CD14-positive monocyte (primary cell): ENCODE measurements around the gene MPPED1. TPM values are rescaled to one million over a fixed set of nuclear protein-coding genes. Genes with fewer than 3 reads are reported as not detected.

Experiments
- DNase-seq, 3 donors: peaks; one replicate each; pipeline ENCODE4 v3.0.0-alpha.2; 2011 to 2022
- H2AFZ ChIP-seq: 2 replicates; pipeline ENCODE4 v1.6.0; 2012; ENCODE audit warnings: mild to moderate bottlenecking, low read depth, low read length, inconsistent platforms; ENCODE audit not compliant: insufficient read depth, poor library complexity, severe bottlenecking
- H3K27ac ChIP-seq, 2 donors: 1 replicate in 1 of 2; 2 replicates in 1 of 2; pipeline ENCODE4 v1.5.1; 2012 to 2013; ENCODE audit warnings: low read length in 2 of 2, control low read depth in 1 of 2, inconsistent platforms in 1 of 2, low read depth in 1 of 2, mild to moderate bottlenecking in 1 of 2
- H3K27me3 ChIP-seq, 2 donors: one replicate each; pipeline versions ENCODE4 v1.6.0 to v1.6.1; 2011 to 2013; ENCODE audit warnings: low read length in 2 of 2; ENCODE audit not compliant: control insufficient read depth in 2 of 2, insufficient read depth in 2 of 2
- H3K36me3 ChIP-seq, 2 donors: replicated peaks in 1 of 2; 1 replicate in 1 of 2; 2 replicates in 1 of 2; pipeline versions ENCODE4 v1.5.1 to v1.6.1; 2012 to 2013; ENCODE audit warnings: low read length in 2 of 2, control low read depth in 1 of 2, inconsistent platforms in 1 of 2, mild to moderate bottlenecking in 1 of 2; ENCODE audit not compliant: insufficient read depth in 2 of 2, control insufficient read depth in 1 of 2
- H3K4me1 ChIP-seq, 2 donors: 1 replicate in 1 of 2; 2 replicates in 1 of 2; pipeline versions ENCODE4 v1.5.1 to v1.6.1; 2012 to 2013; ENCODE audit warnings: low read length in 2 of 2, control low read depth in 1 of 2, inconsistent platforms in 1 of 2, mild to moderate bottlenecking in 1 of 2, moderate library complexity in 1 of 2; ENCODE audit not compliant: insufficient read depth in 2 of 2, control insufficient read depth in 1 of 2
- H3K4me2 ChIP-seq: replicated peaks from 2 replicates; pipeline ENCODE3; 2012; ENCODE audit warnings: low read length, moderate library complexity, mild to moderate bottlenecking; ENCODE audit not compliant: poor library complexity, severe bottlenecking; ENCODE audit errors: extremely low read depth
- H3K4me3 ChIP-seq, 3 experiments: fragments of 200-600 bp in 1 of 3; sonication (generic) in 1 of 3; replicated peaks in 1 of 3; 1 replicate in 2 of 3; 2 replicates in 1 of 3; pipeline ENCODE4 v1.5.1; 2011 to 2013; ENCODE audit warnings: low read length in 3 of 3, mild to moderate bottlenecking in 3 of 3, control low read depth in 2 of 3, low read depth in 2 of 3, inconsistent platforms in 1 of 3, moderate library complexity in 1 of 3
- H3K79me2 ChIP-seq: 2 replicates; pipeline ENCODE4 v1.6.0; 2012; ENCODE audit warnings: mild to moderate bottlenecking, control low read depth, inconsistent platforms, low read length, moderate library complexity; ENCODE audit not compliant: insufficient read depth
- H3K9ac ChIP-seq: 2 replicates; pipeline ENCODE4 v1.6.0; 2017; ENCODE audit warnings: low read length, mild to moderate bottlenecking; ENCODE audit not compliant: insufficient read depth, poor library complexity, severe bottlenecking
- H3K9me3 ChIP-seq, 2 donors: replicated peaks in 1 of 2; 1 replicate in 1 of 2; 2 replicates in 1 of 2; pipeline versions ENCODE4 v1.5.1 to v1.6.1; 2012 to 2013; ENCODE audit warnings: low read length in 2 of 2, control low read depth in 1 of 2; ENCODE audit not compliant: control insufficient read depth in 1 of 2, insufficient read depth in 1 of 2
- H4K20me1 ChIP-seq: 2 replicates; pipeline ENCODE4 v1.6.0; 2012; ENCODE audit warnings: mild to moderate bottlenecking, low read length, control low read depth, moderate library complexity; ENCODE audit not compliant: insufficient read depth
- H3K27ac Mint-ChIP-seq, 7 donors: one replicate each; pipeline ENCODE4 v1.8.0; 2020; ENCODE audit warnings: mild to moderate bottlenecking in 7 of 7, mixed read lengths in 7 of 7, moderate library complexity in 6 of 7, inconsistent platforms in 2 of 7
- H3K27me3 Mint-ChIP-seq, 3 donors: one replicate each; pipeline ENCODE4 v1.8.0; 2021 to 2022; ENCODE audit warnings: low read depth in 3 of 3, mild to moderate bottlenecking in 3 of 3, mixed read lengths in 3 of 3, moderate library complexity in 3 of 3, inconsistent platforms in 1 of 3
- H3K36me3 Mint-ChIP-seq, 2 donors: one replicate each; pipeline ENCODE4 v1.8.0; 2020; ENCODE audit warnings: mixed read lengths in 2 of 2, inconsistent platforms in 1 of 2, mild to moderate bottlenecking in 1 of 2
- H3K4me1 Mint-ChIP-seq: one replicate; pipeline ENCODE4 v1.8.0; 2020; ENCODE audit warnings: mild to moderate bottlenecking, mixed read lengths
- H3K4me3 Mint-ChIP-seq, 2 donors: one replicate each; pipeline ENCODE4 v1.8.0; 2020; ENCODE audit warnings: mild to moderate bottlenecking in 2 of 2, mixed read lengths in 2 of 2, moderate library complexity in 1 of 2
- H3K9me3 Mint-ChIP-seq, 7 donors: one replicate each; pipeline ENCODE4 v1.8.0; 2020 to 2022; ENCODE audit warnings: mixed read lengths in 7 of 7, mild to moderate bottlenecking in 6 of 7, moderate library complexity in 6 of 7, inconsistent platforms in 2 of 7
- WGBS: methylation state at CpG from one replicate; pipeline ENCODE4 v1.1.5; 2013; ENCODE audit warnings: missing lambda C conversion rate; ENCODE audit not compliant: insufficient coverage; 5-methylcytosine and 5-hydroxymethylcytosine counted together
- intact Hi-C, 2 donors: fragments of 100-400 bp; cut with micrococcal nuclease; formaldehyde crosslinking; loops; one replicate each; pipeline versions ENCODE4 v1.15.0 to v1.15.1; 2023
- polyA plus RNA-seq, 3 donors: library from polyadenylated mRNA; depleted of rRNA in 1 of 3; unstranded in 2 of 3; stranded (reverse) in 1 of 3; fragments of 300-500 nt in 2 of 3; fragments of >200 nt in 1 of 3; fragmentation: Illumina TruSeq in 2 of 3; gene quantifications; 1 replicate in 2 of 3; 2 replicates in 1 of 3; pipeline ENCODE4 v1.2.3, GENCODE V29; 2012 to 2021
- TF ChIP-seq, protein P1 (sequence below): fragments of 200-600 bp; IDR thresholded peaks from one replicate; pipeline ENCODE4 v1.8.0; 2022; ENCODE audit warnings: antibody characterized with exemption, mild to moderate bottlenecking

The MPPED1 gene
- polyA plus RNA-seq, 3 donors: not detected

DNA sequence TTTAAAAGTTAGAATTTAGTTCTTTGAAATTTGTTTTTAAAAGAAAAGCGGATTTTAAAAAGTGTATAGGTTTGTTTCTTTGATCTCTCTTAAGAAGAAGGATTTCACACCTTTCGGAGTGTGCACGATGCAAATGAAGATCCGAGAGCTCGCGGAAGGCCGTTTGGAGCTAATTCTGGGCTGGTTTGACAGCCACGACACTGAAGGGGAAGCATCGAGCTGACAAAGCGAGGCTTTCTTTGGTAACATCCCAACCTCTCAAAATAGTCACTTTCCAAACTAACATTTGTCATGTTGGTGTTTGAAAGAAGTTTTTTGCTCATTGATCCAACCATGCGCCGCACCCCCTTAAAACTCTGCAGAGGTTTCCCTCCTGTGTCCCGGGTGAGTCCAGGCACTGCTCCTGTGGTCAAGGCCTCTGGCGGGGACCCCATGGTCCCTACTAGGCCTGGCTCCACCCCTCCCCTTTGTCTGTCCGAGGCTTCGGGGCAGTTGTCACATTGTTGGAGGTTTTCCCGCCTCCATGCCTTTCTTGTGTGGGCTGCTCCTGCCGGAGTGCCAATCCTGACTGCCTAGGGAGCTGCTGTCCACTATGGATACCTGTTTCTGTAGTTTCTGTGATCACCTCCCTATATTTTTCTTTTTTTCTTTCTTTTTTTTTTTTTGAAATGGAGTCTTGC lies 39.7 kb downstream of the MPPED1 start:
- H3K4me3 Mint-ChIP-seq: no peak overlapping the region
- DNase-seq: no peak

DNA sequence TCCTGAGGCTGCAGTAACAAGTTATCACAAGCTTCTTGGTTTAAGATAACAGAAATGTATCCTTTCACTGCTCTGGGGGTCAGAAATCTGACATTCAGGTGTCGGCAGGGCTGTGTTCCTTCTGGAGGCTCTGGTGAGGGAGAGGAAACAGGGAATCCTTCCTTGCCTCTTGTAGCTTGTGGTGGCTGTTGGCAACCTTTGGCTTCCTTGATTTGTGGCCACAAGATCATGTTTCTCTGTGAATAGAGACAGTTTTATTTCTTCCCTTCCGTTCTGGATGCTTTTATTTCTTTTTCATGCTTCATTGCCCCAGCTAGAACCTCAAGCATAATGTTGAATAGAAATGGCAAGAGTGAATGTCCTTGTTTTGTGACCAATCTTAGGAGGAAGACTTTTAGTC lies 44.0 kb downstream of the MPPED1 start:
- H3K36me3 Mint-ChIP-seq: no peaks in the 10 kb centered on the region
- H3K36me3 ChIP-seq: no peaks in the 10 kb centered on the region
- peaks cover 5 to 17% (median 7%) of the 10 kb centered on the region in 3 donors for H3K27me3 Mint-ChIP-seq
- no peak overlapping the region for H3K27ac ChIP-seq
- no peaks in the 10 kb centered on the region for H3K9me3 ChIP-seq
- H3K9me3 Mint-ChIP-seq: peaks cover 0 to 5% (median 1%) of the 10 kb centered on the region in 7 donors
- no peak overlapping the region for H2AFZ ChIP-seq
- H4K20me1 ChIP-seq: no peaks in the 10 kb centered on the region
- TF ChIP-seq, protein P1, sequence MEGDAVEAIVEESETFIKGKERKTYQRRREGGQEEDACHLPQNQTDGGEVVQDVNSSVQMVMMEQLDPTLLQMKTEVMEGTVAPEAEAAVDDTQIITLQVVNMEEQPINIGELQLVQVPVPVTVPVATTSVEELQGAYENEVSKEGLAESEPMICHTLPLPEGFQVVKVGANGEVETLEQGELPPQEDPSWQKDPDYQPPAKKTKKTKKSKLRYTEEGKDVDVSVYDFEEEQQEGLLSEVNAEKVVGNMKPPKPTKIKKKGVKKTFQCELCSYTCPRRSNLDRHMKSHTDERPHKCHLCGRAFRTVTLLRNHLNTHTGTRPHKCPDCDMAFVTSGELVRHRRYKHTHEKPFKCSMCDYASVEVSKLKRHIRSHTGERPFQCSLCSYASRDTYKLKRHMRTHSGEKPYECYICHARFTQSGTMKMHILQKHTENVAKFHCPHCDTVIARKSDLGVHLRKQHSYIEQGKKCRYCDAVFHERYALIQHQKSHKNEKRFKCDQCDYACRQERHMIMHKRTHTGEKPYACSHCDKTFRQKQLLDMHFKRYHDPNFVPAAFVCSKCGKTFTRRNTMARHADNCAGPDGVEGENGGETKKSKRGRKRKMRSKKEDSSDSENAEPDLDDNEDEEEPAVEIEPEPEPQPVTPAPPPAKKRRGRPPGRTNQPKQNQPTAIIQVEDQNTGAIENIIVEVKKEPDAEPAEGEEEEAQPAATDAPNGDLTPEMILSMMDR: no peak
- no peaks in the 10 kb centered on the region for H3K4me1 Mint-ChIP-seq
- H3K4me3 Mint-ChIP-seq: no peak overlapping the region
- H3K4me1 ChIP-seq: no peaks in the 10 kb centered on the region
- no peak overlapping the region for H3K9ac ChIP-seq
- no peak for DNase-seq
- H3K4me2 ChIP-seq: no peak overlapping the region
- intact Hi-C loops: no loop called here
- 40% methylated on average over 1 of the region's 2 CpGs for WGBS
- H3K27ac Mint-ChIP-seq: no peak overlapping the region
- no peaks in the 10 kb centered on the region for H3K27me3 ChIP-seq
- no peaks in the 10 kb centered on the region for H3K79me2 ChIP-seq
- no peak overlapping the region for H3K4me3 ChIP-seq

More for the DNA sequence above, 39.7 kb downstream of the MPPED1 start:
- H3K27me3 Mint-ChIP-seq: peaks cover 3 to 13% (median 5%) of the 10 kb centered on the region in 3 donors
- no peaks in the 10 kb centered on the region for H3K9me3 Mint-ChIP-seq
- Histone ChIP-seq H3K4me3 (no peak overlapping the region), H3K4me2 (no peak overlapping the region), H3K27ac (no peak overlapping the region), H3K27me3 (peaks cover 0 to 3% of the 10 kb centered on the region in 2 donors), H3K9me3 (no peaks in the 10 kb centered on the region), H3K79me2 (no peaks in the 10 kb centered on the region), H3K36me3 (no peaks in the 10 kb centered on the region), H3K4me1 (peaks cover 4 to 5% of the 10 kb centered on the region in 2 donors), H4K20me1 (no peaks in the 10 kb centered on the region), H3K9ac (no peak overlapping the region), H2AFZ (no peak overlapping the region)
- H3K4me1 Mint-ChIP-seq: peaks cover 8% of the 10 kb centered on the region
- 94% methylated on average over 8 of the region's 18 CpGs for WGBS
- intact Hi-C loops: no loop called here
- no peaks in the 10 kb centered on the region for H3K36me3 Mint-ChIP-seq
- no peak overlapping the region for H3K27ac Mint-ChIP-seq
- TF ChIP-seq, protein P1: no peak
